HG02943 (cell line): Measurements from ENCODE around the gene LHPP.

Experiments
- ATAC-seq: cut with Tn5 transposase; IDR thresholded peaks from one replicate; pipeline ENCODE4 v1.9.1; 2021; ENCODE audit warnings: mild to moderate bottlenecking, low read depth, moderate library complexity; ENCODE audit not compliant: unreplicated experiment

The LHPP gene

GRCh38 chr10:124517461-124517860 lies 55.8 kb downstream of the LHPP start:
- ATAC-seq: no peak

GRCh38 chr10:124517931-124518330 lies 56.3 kb downstream of the LHPP start:
- ATAC-seq: no peak

GRCh38 chr10:124518366-124518765 lies 56.7 kb downstream of the LHPP start:
- no peak for ATAC-seq

GRCh38 chr10:124520558-124521428 lies 59.2 kb downstream of the LHPP start:
- ATAC-seq: no peak

GRCh38 chr10:124521429-124521871 lies 59.8 kb downstream of the LHPP start:
- no peak for ATAC-seq

- ATAC-seq: no peak
Measured at GRCh38 chr10:124522131-124522932, 60.7 kb downstream of the LHPP start.

- ATAC-seq: no peak
Measured at GRCh38 chr10:124522933-124523871, 61.6 kb downstream of the LHPP start.

- ATAC-seq: no peak
Measured at GRCh38 chr10:124523901-124524300, 62.3 kb downstream of the LHPP start.

GRCh38 chr10:124524991-124525653 lies 63.5 kb downstream of the LHPP start:
- no peak for ATAC-seq

GRCh38 chr10:124525751-124526600 lies 64.4 kb downstream of the LHPP start:
- ATAC-seq: no peak

- no peak for ATAC-seq
Measured at GRCh38 chr10:124526621-124527267, 65.1 kb downstream of the LHPP start.

- no peak for ATAC-seq
Measured at GRCh38 chr10:124527874-124528395, 66.3 kb downstream of the LHPP start.

- no peak for ATAC-seq
Measured at GRCh38 chr10:124529661-124530214, 68.1 kb downstream of the LHPP start.

GRCh38 chr10:124530215-124530665 lies 68.6 kb downstream of the LHPP start:
- ATAC-seq: peak; percentile 74

GRCh38 chr10:124530816-124531215 lies 69.2 kb downstream of the LHPP start:
- no peak for ATAC-seq

- ATAC-seq: no peak
Measured at GRCh38 chr10:124532106-124532641, 70.6 kb downstream of the LHPP start.

GRCh38 chr10:124532788-124533187 lies 71.2 kb downstream of the LHPP start:
- no peak for ATAC-seq

- ATAC-seq: no peak
Measured at GRCh38 chr10:124533266-124533665, 71.6 kb downstream of the LHPP start.
